Measurements from ENCODE around the gene ZNF283. TPM values are rescaled to one million over a fixed set of nuclear protein-coding genes. Genes with fewer than 3 reads are reported as not detected.
A peak's percentile ranks its signal among the peaks of the same experiment; 100 is the strongest.

Gene ZNF283
- total and polyA plus RNA-seq, 9 of the 15 experiments (the other 6 are each of a cell fraction or from before 2014, with no cell fraction given): 6.0 to 19.5 (median 9.8) TPM

DNA sequence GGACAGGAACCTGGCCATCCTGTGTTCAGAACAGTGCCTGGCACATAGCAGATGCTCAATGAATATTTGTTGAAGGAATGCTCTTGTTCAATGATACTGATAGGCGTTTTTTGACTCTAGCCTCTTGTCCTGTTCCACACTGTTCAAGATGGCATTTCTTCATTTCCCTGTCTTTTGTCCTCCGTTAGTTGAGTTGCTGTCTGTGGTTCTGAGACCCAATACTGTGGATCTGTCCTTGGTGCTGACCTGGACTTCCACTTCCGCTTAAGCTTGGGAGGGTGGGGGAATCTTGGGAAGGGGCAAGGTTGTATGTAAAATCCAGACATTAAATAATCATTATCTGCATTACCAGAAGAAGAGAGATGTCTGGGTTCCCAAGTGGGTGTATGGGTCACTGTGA, 38.1 kb upstream of the ZNF283 start (continued):
- TF ChIP-seq, protein P1, sequence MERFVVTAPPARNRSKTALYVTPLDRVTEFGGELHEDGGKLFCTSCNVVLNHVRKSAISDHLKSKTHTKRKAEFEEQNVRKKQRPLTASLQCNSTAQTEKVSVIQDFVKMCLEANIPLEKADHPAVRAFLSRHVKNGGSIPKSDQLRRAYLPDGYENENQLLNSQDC (CRISPR knock-in tag; IDR thresholded peaks at IDR 0.05): no peak
- TF ChIP-seq, protein P2, sequence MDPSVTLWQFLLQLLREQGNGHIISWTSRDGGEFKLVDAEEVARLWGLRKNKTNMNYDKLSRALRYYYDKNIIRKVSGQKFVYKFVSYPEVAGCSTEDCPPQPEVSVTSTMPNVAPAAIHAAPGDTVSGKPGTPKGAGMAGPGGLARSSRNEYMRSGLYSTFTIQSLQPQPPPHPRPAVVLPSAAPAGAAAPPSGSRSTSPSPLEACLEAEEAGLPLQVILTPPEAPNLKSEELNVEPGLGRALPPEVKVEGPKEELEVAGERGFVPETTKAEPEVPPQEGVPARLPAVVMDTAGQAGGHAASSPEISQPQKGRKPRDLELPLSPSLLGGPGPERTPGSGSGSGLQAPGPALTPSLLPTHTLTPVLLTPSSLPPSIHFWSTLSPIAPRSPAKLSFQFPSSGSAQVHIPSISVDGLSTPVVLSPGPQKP (CRISPR knock-in tag; IDR thresholded peaks at IDR 0.05): no peak
- TF ChIP-seq ZNF780A (CRISPR knock-in tag; IDR thresholded peaks at IDR 0.05) (no peak), BCOR (IDR thresholded peaks at IDR 0.05) (no peak), SMARCE1 (IDR thresholded peaks at IDR 0.05) (no peak), TRIM28 (IDR thresholded peaks at IDR 0.05) (no peak), ZNF551 (CRISPR knock-in tag; IDR thresholded peaks at IDR 0.05) (no peak), NFYB (IDR thresholded peaks at IDR 0.05; ENCODE audit: extremely low read depth, insufficient read length) (no peak), RBM14 (IDR thresholded peaks at IDR 0.05; ENCODE audit: borderline replicate concordance, insufficient read depth, low read depth, low read length) (no peak), SRF (CRISPR knock-in tag; IDR thresholded peaks at IDR 0.05) (peak in 1 of 2 experiments; percentile 90; a peak in 2 of 4 replicates), GABPB2 (CRISPR knock-in tag; conservative IDR thresholded peaks at IDR 0.05) (no peak)
- TF ChIP-seq, protein P3, sequence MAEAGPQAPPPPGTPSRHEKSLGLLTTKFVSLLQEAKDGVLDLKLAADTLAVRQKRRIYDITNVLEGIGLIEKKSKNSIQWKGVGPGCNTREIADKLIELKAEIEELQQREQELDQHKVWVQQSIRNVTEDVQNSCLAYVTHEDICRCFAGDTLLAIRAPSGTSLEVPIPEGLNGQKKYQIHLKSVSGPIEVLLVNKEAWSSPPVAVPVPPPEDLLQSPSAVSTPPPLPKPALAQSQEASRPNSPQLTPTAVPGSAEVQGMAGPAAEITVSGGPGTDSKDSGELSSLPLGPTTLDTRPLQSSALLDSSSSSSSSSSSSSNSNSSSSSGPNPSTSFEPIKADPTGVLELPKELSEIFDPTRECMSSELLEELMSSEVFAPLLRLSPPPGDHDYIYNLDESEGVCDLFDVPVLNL (CRISPR knock-in tag; IDR thresholded peaks at IDR 0.05; ENCODE audit: low read depth): peak; percentile 75; the same call in 1 of the 2 replicates
- TF ChIP-seq, protein P4, sequence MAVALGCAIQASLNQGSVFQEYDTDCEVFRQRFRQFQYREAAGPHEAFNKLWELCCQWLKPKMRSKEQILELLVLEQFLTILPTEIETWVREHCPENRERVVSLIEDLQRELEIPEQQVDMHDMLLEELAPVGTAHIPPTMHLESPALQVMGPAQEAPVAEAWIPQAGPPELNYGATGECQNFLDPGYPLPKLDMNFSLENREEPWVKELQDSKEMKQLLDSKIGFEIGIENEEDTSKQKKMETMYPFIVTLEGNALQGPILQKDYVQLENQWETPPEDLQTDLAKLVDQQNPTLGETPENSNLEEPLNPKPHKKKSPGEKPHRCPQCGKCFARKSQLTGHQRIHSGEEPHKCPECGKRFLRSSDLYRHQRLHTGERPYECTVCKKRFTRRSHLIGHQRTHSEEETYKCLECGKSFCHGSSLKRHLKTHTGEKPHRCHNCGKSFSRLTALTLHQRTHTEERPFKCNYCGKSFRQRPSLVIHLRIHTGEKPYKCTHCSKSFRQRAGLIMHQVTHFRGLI (CRISPR knock-in tag; IDR thresholded peaks at IDR 0.05): 0 out of 2 replicates have a peak, but pooled peaks have one; percentile 19
- TF ChIP-seq, protein P5, sequence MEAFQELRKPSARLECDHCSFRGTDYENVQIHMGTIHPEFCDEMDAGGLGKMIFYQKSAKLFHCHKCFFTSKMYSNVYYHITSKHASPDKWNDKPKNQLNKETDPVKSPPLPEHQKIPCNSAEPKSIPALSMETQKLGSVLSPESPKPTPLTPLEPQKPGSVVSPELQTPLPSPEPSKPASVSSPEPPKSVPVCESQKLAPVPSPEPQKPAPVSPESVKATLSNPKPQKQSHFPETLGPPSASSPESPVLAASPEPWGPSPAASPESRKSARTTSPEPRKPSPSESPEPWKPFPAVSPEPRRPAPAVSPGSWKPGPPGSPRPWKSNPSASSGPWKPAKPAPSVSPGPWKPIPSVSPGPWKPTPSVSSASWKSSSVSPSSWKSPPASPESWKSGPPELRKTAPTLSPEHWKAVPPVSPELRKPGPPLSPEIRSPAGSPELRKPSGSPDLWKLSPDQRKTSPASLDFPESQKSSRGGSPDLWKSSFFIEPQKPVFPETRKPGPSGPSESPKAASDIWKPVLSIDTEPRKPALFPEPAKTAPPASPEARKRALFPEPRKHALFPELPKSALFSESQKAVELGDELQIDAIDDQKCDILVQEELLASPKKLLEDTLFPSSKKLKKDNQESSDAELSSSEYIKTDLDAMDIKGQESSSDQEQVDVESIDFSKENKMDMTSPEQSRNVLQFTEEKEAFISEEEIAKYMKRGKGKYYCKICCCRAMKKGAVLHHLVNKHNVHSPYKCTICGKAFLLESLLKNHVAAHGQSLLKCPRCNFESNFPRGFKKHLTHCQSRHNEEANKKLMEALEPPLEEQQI (IDR thresholded peaks at IDR 0.05): peak; percentile 83; the same call in 1 of the 2 replicates
- TF ChIP-seq, protein P6, sequence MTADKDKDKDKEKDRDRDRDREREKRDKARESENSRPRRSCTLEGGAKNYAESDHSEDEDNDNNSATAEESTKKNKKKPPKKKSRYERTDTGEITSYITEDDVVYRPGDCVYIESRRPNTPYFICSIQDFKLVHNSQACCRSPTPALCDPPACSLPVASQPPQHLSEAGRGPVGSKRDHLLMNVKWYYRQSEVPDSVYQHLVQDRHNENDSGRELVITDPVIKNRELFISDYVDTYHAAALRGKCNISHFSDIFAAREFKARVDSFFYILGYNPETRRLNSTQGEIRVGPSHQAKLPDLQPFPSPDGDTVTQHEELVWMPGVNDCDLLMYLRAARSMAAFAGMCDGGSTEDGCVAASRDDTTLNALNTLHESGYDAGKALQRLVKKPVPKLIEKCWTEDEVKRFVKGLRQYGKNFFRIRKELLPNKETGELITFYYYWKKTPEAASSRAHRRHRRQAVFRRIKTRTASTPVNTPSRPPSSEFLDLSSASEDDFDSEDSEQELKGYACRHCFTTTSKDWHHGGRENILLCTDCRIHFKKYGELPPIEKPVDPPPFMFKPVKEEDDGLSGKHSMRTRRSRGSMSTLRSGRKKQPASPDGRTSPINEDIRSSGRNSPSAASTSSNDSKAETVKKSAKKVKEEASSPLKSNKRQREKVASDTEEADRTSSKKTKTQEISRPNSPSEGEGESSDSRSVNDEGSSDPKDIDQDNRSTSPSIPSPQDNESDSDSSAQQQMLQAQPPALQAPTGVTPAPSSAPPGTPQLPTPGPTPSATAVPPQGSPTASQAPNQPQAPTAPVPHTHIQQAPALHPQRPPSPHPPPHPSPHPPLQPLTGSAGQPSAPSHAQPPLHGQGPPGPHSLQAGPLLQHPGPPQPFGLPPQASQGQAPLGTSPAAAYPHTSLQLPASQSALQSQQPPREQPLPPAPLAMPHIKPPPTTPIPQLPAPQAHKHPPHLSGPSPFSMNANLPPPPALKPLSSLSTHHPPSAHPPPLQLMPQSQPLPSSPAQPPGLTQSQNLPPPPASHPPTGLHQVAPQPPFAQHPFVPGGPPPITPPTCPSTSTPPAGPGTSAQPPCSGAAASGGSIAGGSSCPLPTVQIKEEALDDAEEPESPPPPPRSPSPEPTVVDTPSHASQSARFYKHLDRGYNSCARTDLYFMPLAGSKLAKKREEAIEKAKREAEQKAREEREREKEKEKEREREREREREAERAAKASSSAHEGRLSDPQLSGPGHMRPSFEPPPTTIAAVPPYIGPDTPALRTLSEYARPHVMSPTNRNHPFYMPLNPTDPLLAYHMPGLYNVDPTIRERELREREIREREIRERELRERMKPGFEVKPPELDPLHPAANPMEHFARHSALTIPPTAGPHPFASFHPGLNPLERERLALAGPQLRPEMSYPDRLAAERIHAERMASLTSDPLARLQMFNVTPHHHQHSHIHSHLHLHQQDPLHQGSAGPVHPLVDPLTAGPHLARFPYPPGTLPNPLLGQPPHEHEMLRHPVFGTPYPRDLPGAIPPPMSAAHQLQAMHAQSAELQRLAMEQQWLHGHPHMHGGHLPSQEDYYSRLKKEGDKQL (CRISPR knock-in tag; IDR thresholded peaks at IDR 0.05; ENCODE audit: borderline replicate concordance): no peak

Measured in K562 (cell line).